EH (cell line): ENCODE results near the gene CIRBP.
A peak's percentile ranks its signal among the peaks of the same experiment; 100 is the strongest.
"Not testable (repeated sequence)": the region's sequence is repeated elsewhere in the genome, so short reads cannot be mapped to it uniquely, and the experiment has no call there.

ENCODE experiments used
- DNase-seq: peaks from one replicate; pipeline ENCODE4 v3.0.0-alpha.2; 2015; ENCODE audit warnings: low read depth

The CIRBP gene

DNA sequence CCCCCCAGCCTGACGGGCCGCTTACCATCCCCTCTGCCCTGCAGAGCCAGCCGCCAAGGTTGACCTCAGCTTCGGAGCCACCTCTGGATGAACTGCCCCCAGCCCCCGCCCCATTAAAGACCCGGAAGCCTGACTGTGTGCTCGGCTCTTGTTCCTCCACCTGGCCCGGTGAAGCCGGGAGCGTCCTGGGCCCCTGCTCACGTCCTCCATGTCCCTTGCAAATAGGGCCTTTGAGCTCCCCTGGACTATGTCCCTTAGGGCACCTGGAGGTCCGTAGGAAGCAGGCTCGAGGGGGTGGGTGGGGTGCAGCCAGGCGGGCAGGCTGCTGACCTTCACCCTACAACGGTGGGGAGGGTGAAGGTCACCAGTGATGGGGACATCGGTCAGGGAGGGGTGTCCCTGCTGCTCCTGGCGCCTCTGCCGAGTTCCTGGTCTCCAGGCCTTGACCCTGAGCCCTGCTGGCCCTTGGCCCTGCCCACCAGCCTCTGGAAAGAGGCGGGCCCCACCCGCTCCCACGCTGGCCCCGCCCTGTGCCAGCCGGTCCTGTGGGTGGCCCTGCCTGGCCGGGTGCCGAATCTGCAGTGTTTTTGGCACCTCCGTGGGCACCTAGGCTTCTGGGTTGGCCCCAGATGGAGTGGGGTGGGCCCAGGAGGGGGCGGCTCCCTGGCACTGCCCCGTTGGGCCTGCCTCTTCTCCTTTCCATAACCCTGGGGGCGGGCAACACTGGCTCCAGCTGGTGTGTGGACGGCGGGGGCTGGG is 24.3 kb upstream of the CIRBP start:
- DNase-seq, result no peak

DNA sequence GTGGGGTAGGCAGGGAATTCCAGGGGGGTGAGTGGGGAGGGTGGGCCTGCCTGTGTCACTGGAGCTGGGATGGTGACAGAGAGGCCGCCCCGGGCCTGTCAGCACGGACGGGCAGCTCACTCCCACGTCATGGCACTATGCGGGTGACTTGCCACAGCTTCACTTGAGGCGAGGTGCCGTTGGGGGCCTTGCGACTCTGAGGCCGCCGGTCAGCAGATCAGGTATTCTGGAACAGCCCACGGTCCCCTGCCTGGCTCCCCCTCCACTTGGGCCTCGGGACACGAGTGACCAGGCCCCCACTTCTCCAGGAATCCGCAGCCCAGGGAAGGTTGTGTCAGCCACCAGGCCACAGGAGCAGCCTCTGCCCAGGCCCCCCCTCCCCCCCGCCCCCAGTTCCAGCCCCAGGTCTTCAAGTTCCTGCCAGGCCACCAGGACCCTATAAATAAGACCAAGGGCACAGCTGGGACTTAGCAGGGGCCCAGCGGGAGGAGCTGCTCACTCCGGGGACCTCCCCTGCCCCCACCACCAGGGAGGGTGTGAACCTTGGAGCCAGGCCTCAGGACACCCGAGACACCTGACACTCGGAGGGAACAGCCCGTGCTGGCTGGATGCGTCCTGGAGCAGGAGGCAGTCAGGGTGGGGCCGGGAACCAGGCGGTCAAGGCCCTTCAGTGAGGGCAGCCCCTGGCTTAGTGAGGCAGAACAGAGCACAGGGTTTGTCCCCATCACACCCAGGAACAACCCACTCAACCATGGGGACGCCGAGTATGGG is 23.5 kb upstream of the CIRBP start:
- DNase-seq, result no peak

- not testable (repeated sequence) for DNase-seq
These were observed 22.7 kb upstream of the CIRBP start for GRCh38 chr19:1246265-1247087.

- DNase-seq, result no peak
These were observed 21.4 kb upstream of the CIRBP start for GRCh38 chr19:1247748-1248138.

DNA sequence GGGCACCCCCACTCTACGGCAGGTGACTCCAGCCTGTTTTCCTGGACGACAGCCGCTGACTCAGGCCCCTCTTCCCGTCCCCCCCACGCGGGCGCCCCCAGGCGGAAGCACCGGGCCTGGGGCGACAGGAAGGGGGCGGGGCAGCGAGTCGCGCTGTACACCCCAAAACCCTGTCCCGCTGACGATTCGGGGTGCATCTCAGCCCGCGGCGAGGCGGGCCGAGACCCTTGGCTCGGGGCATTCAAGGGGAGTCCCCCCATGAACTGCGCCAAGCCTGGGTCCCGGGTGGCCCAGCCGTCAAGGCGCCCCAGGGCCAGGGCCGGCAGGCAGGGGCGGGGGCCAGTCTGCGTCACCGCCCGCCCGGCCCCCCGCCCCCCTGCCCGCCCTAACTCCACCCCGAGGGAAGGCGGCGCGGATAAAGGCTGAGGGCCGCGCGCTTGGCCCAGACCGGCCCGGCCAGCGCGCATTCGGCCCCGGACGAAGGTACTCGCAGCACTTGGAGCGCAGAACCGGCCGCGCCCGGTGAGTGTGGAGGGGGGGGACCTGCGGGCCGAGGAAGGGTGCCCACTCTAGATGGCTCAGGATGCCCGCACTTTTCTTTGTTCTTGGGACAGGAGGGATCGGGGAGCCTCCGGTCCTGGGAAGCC is 20.9 kb upstream of the CIRBP start, which contains the start of gene MIDN:
TSS of gene MIDN (plus strand) at position 445 of the 647 bp plus-strand sequence. CDS start 1,714 bp downstream, outside the sequence.
- peak; percentile 89 for DNase-seq

DNA sequence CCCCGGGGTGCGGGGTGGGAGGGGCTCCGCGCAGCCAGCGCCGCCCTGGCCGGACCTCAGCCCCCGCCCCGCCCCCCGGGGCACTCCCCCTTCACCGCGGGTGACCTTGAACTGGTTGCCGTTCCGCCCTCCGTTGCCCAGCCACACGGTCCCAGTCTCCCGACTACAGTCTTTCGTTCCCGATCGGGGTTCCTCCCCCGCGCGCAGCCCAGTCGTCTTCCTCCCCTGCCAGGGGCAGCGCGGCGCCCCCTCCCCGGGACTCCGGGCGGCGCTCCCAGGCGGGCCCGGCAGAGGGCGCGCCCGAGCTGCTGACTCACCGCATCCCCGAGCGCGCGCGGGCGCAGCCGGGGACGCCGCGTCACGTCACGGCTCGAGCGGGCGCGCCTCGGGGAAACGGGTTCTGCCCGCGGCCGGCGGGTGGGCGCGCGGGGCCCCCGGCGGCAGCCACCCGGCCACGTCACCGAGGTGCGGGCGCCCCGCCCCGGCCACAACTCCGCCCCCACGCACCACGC is 20.3 kb upstream of the CIRBP start:
- DNase-seq, result peak; percentile 85

GRCh38 chr19:1249298-1249989 is 19.7 kb upstream of the CIRBP start:
- DNase-seq, result peak; percentile 97

DNA sequence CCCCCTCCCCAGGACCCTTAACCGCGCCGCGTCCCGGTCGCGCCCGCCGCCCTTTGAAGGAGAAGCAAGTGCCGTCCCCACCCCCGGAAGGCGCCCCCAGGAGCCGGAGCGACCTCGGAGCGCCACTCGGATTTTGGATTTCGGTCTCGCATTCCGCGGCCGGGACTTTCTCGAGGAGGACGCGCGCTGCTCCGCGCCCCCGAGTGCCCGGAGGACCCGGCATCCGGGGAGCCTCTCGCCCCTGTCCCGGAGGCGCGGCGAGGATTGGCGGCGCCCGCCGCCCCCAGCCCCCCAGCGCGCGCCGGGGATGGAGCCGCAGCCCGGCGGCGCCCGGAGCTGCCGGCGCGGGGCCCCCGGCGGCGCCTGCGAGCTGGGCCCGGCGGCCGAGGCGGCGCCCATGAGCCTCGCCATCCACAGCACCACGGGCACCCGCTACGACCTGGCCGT is 19.1 kb upstream of the CIRBP start:
- DNase-seq, result no peak

GRCh38 chr19:1250437-1251260 is 18.5 kb upstream of the CIRBP start:
- peak; percentile 76 for DNase-seq

GRCh38 chr19:1251330-1252220 is 17.6 kb upstream of the CIRBP start:
- DNase-seq, result peak; percentile 78

GRCh38 chr19:1252221-1252820 is 16.8 kb upstream of the CIRBP start:
- peak; percentile 98 for DNase-seq

GRCh38 chr19:1252821-1253513 is 16.2 kb upstream of the CIRBP start:
- DNase-seq, result peak; percentile 99

DNA sequence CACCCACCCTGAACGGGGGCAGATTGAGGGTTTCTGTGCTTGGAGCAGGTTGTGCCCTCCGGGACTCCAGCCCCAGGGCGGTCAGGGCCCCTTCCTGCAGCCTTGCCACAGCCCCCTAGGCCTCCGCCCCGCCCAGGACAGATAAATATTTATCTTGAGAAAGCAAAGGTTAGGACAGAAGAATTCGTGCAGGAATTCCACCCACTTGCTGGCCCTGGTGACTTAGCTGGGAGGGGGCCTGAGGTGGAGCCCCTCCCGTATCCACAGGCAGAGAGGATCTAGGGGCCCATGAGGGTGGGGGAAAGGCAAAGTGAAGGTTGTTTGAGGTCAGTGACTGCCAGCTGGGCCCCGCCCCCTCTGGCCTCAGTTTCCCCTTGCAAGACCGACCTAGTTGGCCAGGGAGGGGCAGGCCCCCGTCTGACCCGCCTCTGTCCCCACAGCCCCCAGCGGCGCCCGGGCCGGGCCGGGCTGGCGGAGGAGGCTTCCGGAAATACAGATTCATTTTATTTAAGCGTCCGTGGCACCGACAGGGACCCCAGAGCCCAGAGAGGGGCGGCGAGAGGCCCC is 15.5 kb upstream of the CIRBP start:
- DNase-seq, result no peak

DNA sequence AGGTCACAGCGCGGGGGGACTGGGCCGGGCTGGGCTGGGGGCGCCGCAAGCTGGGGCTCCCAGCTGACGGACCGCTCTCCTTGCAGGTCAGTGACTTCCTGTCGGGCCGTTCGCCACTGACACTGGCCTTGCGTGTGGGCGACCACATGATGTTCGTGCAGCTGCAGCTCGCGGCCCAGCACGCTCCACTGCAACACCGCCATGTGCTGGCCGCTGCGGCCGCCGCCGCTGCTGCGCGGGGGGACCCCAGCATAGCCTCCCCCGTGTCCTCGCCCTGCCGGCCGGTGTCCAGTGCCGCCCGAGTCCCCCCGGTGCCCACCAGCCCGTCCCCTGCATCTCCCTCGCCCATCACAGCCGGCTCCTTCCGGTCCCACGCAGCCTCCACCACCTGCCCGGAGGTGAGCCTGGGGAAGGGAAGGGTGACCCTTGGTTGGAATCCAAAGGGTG is 15.0 kb upstream of the CIRBP start:
- DNase-seq, result no peak

- DNase-seq, result no peak
These were observed 14.5 kb upstream of the CIRBP start for GRCh38 chr19:1254530-1255185.

- no peak for DNase-seq
These were observed 13.7 kb upstream of the CIRBP start for GRCh38 chr19:1255186-1256161.
